ENCODE data around the gene TRPM8.

TRPM8 gene

DNA sequence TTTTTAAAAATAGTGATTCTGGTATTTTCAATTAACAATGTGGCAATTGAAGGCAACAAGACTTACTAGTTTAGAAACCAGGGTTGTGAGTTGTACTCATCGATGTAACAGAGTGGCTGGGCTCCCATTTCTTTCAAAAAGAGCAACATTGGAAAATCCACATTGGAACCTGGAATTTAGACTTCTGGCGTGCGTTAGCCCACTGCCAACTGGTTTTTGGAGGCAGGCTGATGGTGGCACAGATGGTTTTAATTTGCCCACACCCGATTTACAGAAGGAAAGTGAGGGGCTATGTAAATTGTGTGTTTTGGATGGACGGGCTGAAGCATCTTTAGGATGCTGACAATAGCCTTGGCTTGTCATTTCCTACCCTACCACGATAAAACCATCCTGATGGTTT lies 66.3 kb downstream of the TRPM8 start:
- TF ChIP-seq, protein P1, sequence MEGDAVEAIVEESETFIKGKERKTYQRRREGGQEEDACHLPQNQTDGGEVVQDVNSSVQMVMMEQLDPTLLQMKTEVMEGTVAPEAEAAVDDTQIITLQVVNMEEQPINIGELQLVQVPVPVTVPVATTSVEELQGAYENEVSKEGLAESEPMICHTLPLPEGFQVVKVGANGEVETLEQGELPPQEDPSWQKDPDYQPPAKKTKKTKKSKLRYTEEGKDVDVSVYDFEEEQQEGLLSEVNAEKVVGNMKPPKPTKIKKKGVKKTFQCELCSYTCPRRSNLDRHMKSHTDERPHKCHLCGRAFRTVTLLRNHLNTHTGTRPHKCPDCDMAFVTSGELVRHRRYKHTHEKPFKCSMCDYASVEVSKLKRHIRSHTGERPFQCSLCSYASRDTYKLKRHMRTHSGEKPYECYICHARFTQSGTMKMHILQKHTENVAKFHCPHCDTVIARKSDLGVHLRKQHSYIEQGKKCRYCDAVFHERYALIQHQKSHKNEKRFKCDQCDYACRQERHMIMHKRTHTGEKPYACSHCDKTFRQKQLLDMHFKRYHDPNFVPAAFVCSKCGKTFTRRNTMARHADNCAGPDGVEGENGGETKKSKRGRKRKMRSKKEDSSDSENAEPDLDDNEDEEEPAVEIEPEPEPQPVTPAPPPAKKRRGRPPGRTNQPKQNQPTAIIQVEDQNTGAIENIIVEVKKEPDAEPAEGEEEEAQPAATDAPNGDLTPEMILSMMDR (IDR thresholded peaks at IDR 0.05; ENCODE audit: extremely low read depth, missing control alignments) = no peak
- no peak for DNase-seq (ENCODE audit: low spot score)

DNA sequence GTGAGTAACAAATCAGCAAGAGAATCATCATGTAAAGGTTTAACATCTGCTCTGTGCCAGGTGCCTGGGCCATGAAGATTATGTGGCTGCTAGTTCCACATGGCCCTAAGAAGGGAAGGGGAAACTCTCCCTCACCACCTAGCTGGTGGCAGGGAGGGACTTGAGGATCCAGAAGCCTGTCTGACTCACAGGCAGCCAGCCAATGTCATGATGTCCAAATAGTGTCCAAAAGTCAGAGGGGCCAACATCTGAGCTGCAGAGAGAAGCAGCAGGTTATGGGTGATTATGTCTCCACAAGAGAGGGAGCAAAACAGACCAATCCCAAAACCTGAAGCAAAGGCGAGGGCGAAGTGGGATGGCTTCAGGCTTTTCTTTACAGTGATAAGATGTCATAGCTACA lies 71.4 kb downstream of the TRPM8 start:
- DNase-seq (ENCODE audit: low spot score) = no peak
- TF ChIP-seq, protein P1 (IDR thresholded peaks at IDR 0.05; ENCODE audit: extremely low read depth, missing control alignments) = no peak

DNA sequence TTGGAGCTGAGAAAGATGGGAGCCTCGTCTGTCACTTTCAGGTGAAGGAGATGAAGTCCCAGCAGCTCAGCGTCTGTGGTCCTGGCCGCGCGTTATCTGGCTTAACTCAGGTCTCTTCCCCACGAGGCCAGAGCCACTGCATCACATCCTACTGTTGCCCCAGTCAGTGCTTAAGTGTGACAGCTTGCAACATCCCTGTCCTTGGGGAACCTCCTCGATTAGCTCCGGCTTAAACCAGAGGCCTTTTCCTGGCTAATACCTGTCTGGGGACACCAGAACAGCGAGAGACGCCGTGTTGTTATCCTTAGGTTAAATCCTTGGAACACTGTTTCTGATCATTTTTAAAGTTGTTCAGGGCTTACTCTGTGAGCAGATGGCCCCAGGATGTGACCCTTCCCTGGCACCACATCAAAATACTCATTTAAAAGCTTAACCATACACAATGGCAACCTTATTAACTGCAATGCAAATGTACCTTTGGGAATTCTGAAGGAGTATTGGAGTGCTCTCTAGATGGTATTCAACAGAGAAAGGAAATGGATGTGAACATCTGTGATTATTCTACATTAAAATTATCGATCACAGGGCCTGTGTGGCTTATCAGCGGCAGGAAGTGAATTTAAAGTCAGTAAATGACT lies 72.2 kb downstream of the TRPM8 start:
- TF ChIP-seq, protein P1 (IDR thresholded peaks at IDR 0.05; ENCODE audit: extremely low read depth, missing control alignments) = no peak
- no peak for DNase-seq (ENCODE audit: low spot score)

DNA sequence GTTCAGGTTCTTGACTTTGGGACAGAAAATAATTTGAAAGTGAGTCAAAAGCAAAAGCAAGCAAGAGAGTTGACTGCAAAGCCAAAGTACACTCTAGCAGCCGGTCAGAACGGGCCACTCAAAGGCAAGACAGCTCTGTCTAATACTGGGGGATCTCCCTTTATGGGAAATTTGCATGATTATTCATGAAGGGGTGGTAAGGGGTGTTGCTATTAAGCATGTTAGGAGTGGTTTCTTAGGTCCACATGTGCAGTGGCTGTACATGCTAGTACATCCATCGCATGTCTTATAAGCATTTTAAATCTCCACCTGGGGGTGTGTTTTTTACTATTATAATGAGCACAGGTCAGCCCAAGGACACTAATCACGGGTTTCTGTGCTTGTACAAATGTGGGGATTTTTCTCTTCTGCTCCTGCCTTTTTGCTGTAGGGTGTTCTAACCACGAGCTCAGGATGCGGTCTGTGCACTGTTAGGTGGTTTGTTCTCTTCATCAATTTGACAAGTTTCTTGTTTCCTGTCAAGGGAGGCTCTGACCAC lies 73.2 kb downstream of the TRPM8 start:
- DNase-seq (ENCODE audit: low spot score) = no peak
- TF ChIP-seq, protein P1 (IDR thresholded peaks at IDR 0.05; ENCODE audit: extremely low read depth, missing control alignments) = no peak

DNA sequence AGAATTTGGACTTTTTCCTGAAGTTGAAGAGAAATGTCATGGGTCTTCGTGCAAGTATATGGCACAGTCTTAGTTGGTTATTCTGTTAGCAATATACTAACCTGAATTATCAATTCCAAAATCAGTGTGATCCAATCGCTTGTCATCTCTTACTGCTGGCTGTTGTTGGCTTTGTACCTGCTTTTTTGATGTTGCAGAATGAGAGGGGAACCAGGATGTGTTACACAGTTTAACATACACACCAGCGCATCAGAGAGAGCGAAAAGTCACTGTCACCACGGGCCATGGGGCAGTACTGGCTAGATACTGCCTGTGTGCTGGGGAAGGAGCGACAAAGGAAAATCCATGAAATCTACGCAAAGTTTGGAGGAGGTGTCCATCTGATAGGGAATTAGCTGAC lies 74.0 kb downstream of the TRPM8 start:
- TF ChIP-seq, protein P1 (IDR thresholded peaks at IDR 0.05; ENCODE audit: extremely low read depth, missing control alignments) = no peak
- no peak for DNase-seq (ENCODE audit: low spot score)

DNA sequence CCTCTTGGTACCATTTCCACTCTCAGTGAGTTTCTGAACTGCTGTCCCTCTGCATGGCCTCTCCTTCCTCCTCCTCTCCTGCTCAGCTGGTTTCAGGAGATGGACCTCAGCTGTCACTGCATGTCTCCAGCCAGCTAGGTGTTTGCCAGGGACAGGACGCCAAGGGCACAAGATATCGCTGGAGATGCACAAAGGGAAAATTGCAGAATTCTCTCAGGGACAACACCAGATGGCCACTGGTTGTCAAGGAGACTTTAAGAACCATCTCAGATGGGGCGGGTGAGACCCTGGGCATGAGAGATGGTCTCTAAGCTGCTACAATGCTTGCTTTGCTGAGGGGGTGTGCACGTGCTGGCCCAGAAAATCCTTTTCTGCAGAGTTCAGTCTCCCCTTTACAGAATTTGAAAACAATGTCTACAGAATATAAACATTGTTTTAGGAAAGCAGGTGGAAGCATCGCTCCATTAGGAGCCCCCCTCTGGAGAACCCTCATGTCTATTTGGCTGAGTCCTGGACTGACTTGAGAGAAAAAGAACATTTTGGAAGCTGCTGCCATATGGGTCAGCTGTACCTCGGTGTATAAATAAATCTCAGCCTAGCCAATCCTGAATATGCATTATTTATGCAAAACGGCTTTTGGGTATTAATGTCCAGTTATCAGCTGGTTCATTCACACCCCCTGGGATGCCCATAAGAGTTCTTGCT lies 75.5 kb downstream of the TRPM8 start:
- no peak for DNase-seq (ENCODE audit: low spot score)

DNA sequence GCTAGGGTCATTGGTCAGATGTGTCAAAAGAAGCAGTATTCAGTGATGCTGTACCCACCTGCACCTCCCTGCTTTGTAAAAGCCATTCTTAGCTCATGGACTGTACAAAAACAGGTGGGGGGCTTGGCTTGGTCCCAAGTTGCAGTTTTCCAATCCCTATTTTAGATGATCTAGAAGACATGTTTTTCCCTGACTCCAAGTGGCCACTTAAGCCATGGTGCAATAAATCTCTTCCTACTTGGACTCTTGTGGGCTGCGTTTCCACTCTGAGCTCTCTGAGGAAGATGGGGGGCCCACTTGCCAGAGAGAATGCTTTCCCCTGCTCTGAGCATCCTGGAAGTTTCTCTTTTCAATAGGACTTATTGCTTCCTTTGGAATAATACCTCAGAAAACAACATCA lies 76.3 kb downstream of the TRPM8 start:
- TF ChIP-seq, protein P1 (IDR thresholded peaks at IDR 0.05; ENCODE audit: extremely low read depth, missing control alignments) = no peak
- DNase-seq (ENCODE audit: low spot score) = no peak

More for the DNA sequence above, 75.5 kb downstream of the TRPM8 start:
- TF ChIP-seq, protein P1 (IDR thresholded peaks at IDR 0.05; ENCODE audit: extremely low read depth, missing control alignments) = no peak
